ENCODE results near the gene EXOC6.

- TF ChIP-seq CTCF (conservative IDR thresholded peaks at IDR 0.05), result no peak
- no peak for TF ChIP-seq EZH2 (IDR thresholded peaks at IDR 0.05; ENCODE audit: low read depth)
Measured at GRCh38 chr10:92894081-92894655, 45.8 kb downstream of the EXOC6 start.

All from PC-9 (cell line).